ENCODE measurements around the gene RHOBTB1.
"Not testable (repeated sequence)": the region's sequence is repeated elsewhere in the genome, so short reads cannot be mapped to it uniquely, and the experiment has no call there.

Gene RHOBTB1

GRCh38 chr10:60944058-60944909, at the start of gene RHOBTB1:
RHOBTB1 (minus strand) TSS chr10:60944185; CDS start chr10:60911542, 32,643 bp downstream.
- DNase-seq (ENCODE audit: low read depth), result no peak

- DNase-seq (ENCODE audit: low read depth), result no peak
Measured at GRCh38 chr10:60992636-60993035, 48.7 kb upstream of the RHOBTB1 start.

- no peak for DNase-seq (ENCODE audit: low read depth)
Measured at GRCh38 chr10:60990663-60991062, 46.7 kb upstream of the RHOBTB1 start.

- no peak for DNase-seq (ENCODE audit: low read depth)
Measured at GRCh38 chr10:60989400-60989876, 45.5 kb upstream of the RHOBTB1 start.

- no peak for DNase-seq (ENCODE audit: low read depth)
Measured at GRCh38 chr10:60986791-60987190, 42.8 kb upstream of the RHOBTB1 start.

GRCh38 chr10:60985951-60986350, 42.0 kb upstream of the RHOBTB1 start:
- no peak for DNase-seq (ENCODE audit: low read depth)

- DNase-seq (ENCODE audit: low read depth), result no peak
Measured at GRCh38 chr10:60980997-60981396, 37.0 kb upstream of the RHOBTB1 start.

- no peak for DNase-seq (ENCODE audit: low read depth)
Measured at GRCh38 chr10:60979667-60980104, 35.7 kb upstream of the RHOBTB1 start.

- no peak for DNase-seq (ENCODE audit: low read depth)
Measured at GRCh38 chr10:60978287-60979115, 34.5 kb upstream of the RHOBTB1 start.

- DNase-seq (ENCODE audit: low read depth), result no peak
Measured at GRCh38 chr10:60977161-60978122, 33.5 kb upstream of the RHOBTB1 start.

GRCh38 chr10:60976687-60977086, 32.7 kb upstream of the RHOBTB1 start:
- DNase-seq (ENCODE audit: low read depth), result no peak

GRCh38 chr10:60975716-60976115, 31.7 kb upstream of the RHOBTB1 start:
- DNase-seq (ENCODE audit: low read depth), result no peak

GRCh38 chr10:60974463-60975149, 30.6 kb upstream of the RHOBTB1 start:
- DNase-seq (ENCODE audit: low read depth), result no peak

GRCh38 chr10:60973086-60973485, 29.1 kb upstream of the RHOBTB1 start:
- DNase-seq (ENCODE audit: low read depth), result no peak

- not testable (repeated sequence) for DNase-seq (ENCODE audit: low read depth)
Measured at GRCh38 chr10:60972181-60972580, 28.2 kb upstream of the RHOBTB1 start.

- DNase-seq (ENCODE audit: low read depth), result no peak
Measured at GRCh38 chr10:60970526-60970925, 26.5 kb upstream of the RHOBTB1 start.

GRCh38 chr10:60968504-60968903, 24.5 kb upstream of the RHOBTB1 start:
- DNase-seq (ENCODE audit: low read depth), result no peak

GRCh38 chr10:60967854-60968484, 24.0 kb upstream of the RHOBTB1 start:
- no peak for DNase-seq (ENCODE audit: low read depth)

- no peak for DNase-seq (ENCODE audit: low read depth)
Measured at GRCh38 chr10:60967260-60967659, 23.3 kb upstream of the RHOBTB1 start.

GRCh38 chr10:60965696-60966095, 21.7 kb upstream of the RHOBTB1 start:
- no peak for DNase-seq (ENCODE audit: low read depth)

Data from stimulated activated CD8-positive, alpha-beta memory T cell treated with anti-CD3 and anti-CD28 coated beads, Interleukin-7, amount 100 ng/mL, for 24 hours (primary cell).